A375 (cell line): ENCODE measurements around the gene SPDYE17. TPM values are rescaled to one million over a fixed set of nuclear protein-coding genes. Genes with fewer than 3 reads are reported as not detected.

Experiments used
- small RNA-seq: library from RNA; depleted of rRNA; stranded (forward); fragments of <200 nt; gene quantifications from one replicate; pipeline ENCODE3, GENCODE V24; 2014
- total RNA-seq: library from RNA; depleted of rRNA; stranded (reverse); fragments of >200 nt; shearing (Covaris generic); gene quantifications from 2 replicates; pipeline ENCODE4 v1.2.3, GENCODE V29; 2014; rRNA removed

The SPDYE17 gene, protein sequence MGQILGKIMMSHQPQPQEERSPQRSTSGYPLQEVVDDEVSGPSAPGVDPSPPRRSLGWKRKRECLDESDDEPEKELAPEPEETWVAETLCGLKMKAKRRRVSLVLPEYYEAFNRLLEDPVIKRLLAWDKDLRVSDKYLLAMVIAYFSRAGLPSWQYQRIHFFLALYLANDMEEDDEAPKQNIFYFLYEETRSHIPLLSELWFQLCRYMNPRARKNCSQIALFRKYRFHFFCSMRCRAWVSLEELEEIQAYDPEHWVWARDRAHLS
- total RNA-seq, result not detected in 2 replicates

DNA sequence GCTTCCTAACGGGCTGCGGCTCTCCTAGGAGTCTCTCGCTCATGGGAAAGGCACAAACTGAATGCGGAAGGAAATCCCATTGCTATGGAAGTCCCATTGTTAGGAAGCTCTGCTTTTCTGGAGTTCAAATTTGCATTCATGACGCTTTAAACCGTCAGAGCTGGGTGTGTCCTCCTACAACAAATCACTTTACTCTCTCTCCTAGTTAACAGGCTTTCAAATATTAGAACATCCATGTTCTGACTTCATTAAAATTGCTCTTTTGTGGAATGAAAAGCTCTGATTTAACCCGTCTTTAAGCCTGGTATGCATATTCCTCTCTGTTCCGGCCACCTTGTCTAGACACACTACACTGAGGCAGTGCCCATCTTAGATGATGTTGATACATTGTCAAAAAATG lies at the start of gene SPDYE17:
TSS of gene SPDYE17 (minus strand) at position 101 of the 400 bp plus-strand sequence. CDS start 1,791 bp downstream, outside the sequence.

DNA sequence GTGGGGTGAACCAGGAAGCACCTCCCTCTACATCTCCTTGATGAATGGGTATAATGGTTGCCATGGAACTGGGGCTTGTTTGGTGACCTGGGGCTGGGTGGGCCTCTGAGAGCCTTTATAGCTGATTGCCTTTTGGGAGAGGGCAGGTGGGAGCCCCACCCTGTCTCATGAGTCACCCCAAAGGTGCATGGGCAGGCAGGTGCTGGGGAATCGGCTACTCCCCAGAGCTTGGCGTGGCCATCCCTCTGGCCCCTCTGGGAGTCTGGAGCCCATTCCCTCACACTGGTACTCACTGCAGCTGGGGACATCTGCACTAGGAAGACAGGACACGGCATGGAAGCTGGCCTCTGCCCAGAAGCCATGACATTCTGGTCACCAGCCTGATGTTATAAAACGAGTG lies 30.4 kb upstream of the SPDYE17 start, which contains the start of gene SPDYE18:
TSS of gene SPDYE18 (minus strand) at position 2 of the 400 bp plus-strand sequence. CDS start 2,046 bp downstream, outside the sequence.

Small RNA genes within 50 kb of the gene (small RNA-seq; reads per million reads assigned to genes)
- gene RF00019, result not detected

Other genes with a start within 250 kb of the SPDYE17 start
- gene SPDYE18, start 30.2 kb upstream of the SPDYE17 start, total RNA-seq, result not detected in 2 replicates
- gene CCDC146, start 90.3 kb upstream of the SPDYE17 start, total RNA-seq, result 0.24 and 0.91 TPM in 2 replicates
- gene FGL2, start 167.5 kb upstream of the SPDYE17 start, total RNA-seq, result not detected in 2 replicates